Measurements from ENCODE around the gene SH3PXD2A. TPM values are rescaled to one million over a fixed set of nuclear protein-coding genes. Genes with fewer than 3 reads are reported as not detected.

The SH3PXD2A gene
- total and polyA plus RNA-seq, 3 experiments from 2014 or later, result 0.48 to 8.0 (median 7.7) TPM

GRCh38 chr10:103706762-103707161 is 148.6 kb downstream of the SH3PXD2A start:
- ChIA-PET CTCF (no interaction called here), POLR2A (no interaction called here)
- Mint-ChIP-seq H3K36me3 (no peaks in the 10 kb centered on the region), H3K4me1 (no peaks in the 10 kb centered on the region), H3K27ac (no peak overlapping the region), H3K27me3 (peaks cover 3 to 4% of the 10 kb centered on the region in 2 donors), H3K4me3 (no peak overlapping the region), H3K9me3 (no peaks in the 10 kb centered on the region)
- Histone ChIP-seq H3K9me3 (ENCODE audit: low read length) (no peaks in the 10 kb centered on the region), H3K4me3 (ENCODE audit: low read length) (no peak overlapping the region), H3K36me3 (ENCODE audit: insufficient read depth, low read length) (no peaks in the 10 kb centered on the region), H3K27me3 (ENCODE audit: insufficient read depth, low read length, poor library complexity, severe bottlenecking) (no peaks in the 10 kb centered on the region), H3K27ac (ENCODE audit: low read depth, low read length) (no peak overlapping the region), H3K4me1 (ENCODE audit: insufficient read depth, low read length) (no peaks in the 10 kb centered on the region)
- DNase-seq, result no peak

GRCh38 chr10:103706047-103706446 is 149.3 kb downstream of the SH3PXD2A start:
- H3K4me1 Mint-ChIP-seq, result no peaks in the 10 kb centered on the region
- no peak overlapping the region for H3K4me3 ChIP-seq (ENCODE audit: low read length)
- no peak overlapping the region for H3K4me3 Mint-ChIP-seq
- H3K36me3 Mint-ChIP-seq, result no peaks in the 10 kb centered on the region
- H3K4me1 ChIP-seq (ENCODE audit: insufficient read depth, low read length), result no peaks in the 10 kb centered on the region
- POLR2A ChIA-PET, result interaction anchor here (0.5 kb wide), 1 partner anchor 122 kb away, joined by 3 read pairs; no protein-coding TSS in a partner anchor
- H3K9me3 ChIP-seq (ENCODE audit: low read length), result no peaks in the 10 kb centered on the region
- no peaks in the 10 kb centered on the region for H3K36me3 ChIP-seq (ENCODE audit: insufficient read depth, low read length)
- CTCF ChIA-PET, result interaction anchor here (1.3 to 1.5 kb wide), 2 partner anchors 19 to 20 kb away, joined by 3 to 4 read pairs; no protein-coding TSS in a partner anchor
- H3K27ac ChIP-seq (ENCODE audit: low read depth, low read length), result no peak overlapping the region
- no peaks in the 10 kb centered on the region for H3K27me3 ChIP-seq (ENCODE audit: insufficient read depth, low read length, poor library complexity, severe bottlenecking)
- H3K27ac Mint-ChIP-seq, result no peak overlapping the region
- no peaks in the 10 kb centered on the region for H3K9me3 Mint-ChIP-seq
- DNase-seq, result no peak
- peaks cover 3 to 4% of the 10 kb centered on the region in 2 donors for H3K27me3 Mint-ChIP-seq

- no peak overlapping the region for H3K4me3 ChIP-seq (ENCODE audit: low read length)
- no peaks in the 10 kb centered on the region for H3K9me3 Mint-ChIP-seq
- DNase-seq, result no peak
- H3K36me3 ChIP-seq (ENCODE audit: insufficient read depth, low read length), result no peaks in the 10 kb centered on the region
- H3K9me3 ChIP-seq (ENCODE audit: low read length), result no peaks in the 10 kb centered on the region
- H3K27me3 ChIP-seq (ENCODE audit: insufficient read depth, low read length, poor library complexity, severe bottlenecking), result no peaks in the 10 kb centered on the region
- H3K27ac Mint-ChIP-seq, result no peak overlapping the region
- POLR2A ChIA-PET, result no interaction called here
- H3K36me3 Mint-ChIP-seq, result no peaks in the 10 kb centered on the region
- no peaks in the 10 kb centered on the region for H3K4me1 Mint-ChIP-seq
- H3K4me1 ChIP-seq (ENCODE audit: insufficient read depth, low read length), result no peaks in the 10 kb centered on the region
- peaks cover 0 to 4% of the 10 kb centered on the region in 2 donors for H3K27me3 Mint-ChIP-seq
- no peak overlapping the region for H3K4me3 Mint-ChIP-seq
- no peak overlapping the region for H3K27ac ChIP-seq (ENCODE audit: low read depth, low read length)
- CTCF ChIA-PET, result interaction anchor here (0.5 to 1.9 kb wide), 2 partner anchors 9 to 1530 kb away, joined by 3 to 5 read pairs; no protein-coding TSS in a partner anchor
Measured at GRCh38 chr10:103703941-103704919, 151.1 kb downstream of the SH3PXD2A start.

- no peaks in the 10 kb centered on the region for H3K27me3 ChIP-seq (ENCODE audit: insufficient read depth, low read length, poor library complexity, severe bottlenecking)
- peaks cover 3 to 6% (median 3%) of the 10 kb centered on the region in 3 donors for H3K4me1 Mint-ChIP-seq
- no peak for DNase-seq
- H3K9me3 ChIP-seq (ENCODE audit: low read length), result no peaks in the 10 kb centered on the region
- no peak overlapping the region for H3K4me3 ChIP-seq (ENCODE audit: low read length)
- H3K27ac Mint-ChIP-seq, result no peak overlapping the region
- peaks cover 0 to 3% of the 10 kb centered on the region in 2 donors for H3K27me3 Mint-ChIP-seq
- H3K36me3 Mint-ChIP-seq, result no peaks in the 10 kb centered on the region
- no peaks in the 10 kb centered on the region for H3K36me3 ChIP-seq (ENCODE audit: insufficient read depth, low read length)
- POLR2A ChIA-PET, result no interaction called here
- CTCF ChIA-PET, result interaction anchor here (0.8 kb wide), 1 partner anchor 16 kb away, joined by 4 read pairs; no protein-coding TSS in a partner anchor
- H3K9me3 Mint-ChIP-seq, result no peaks in the 10 kb centered on the region
- no peak overlapping the region for H3K27ac ChIP-seq (ENCODE audit: low read depth, low read length)
- no peak overlapping the region for H3K4me3 Mint-ChIP-seq
- peaks cover 5% of the 10 kb centered on the region for H3K4me1 ChIP-seq (ENCODE audit: insufficient read depth, low read length)
Measured at GRCh38 chr10:103701380-103702222, 153.8 kb downstream of the SH3PXD2A start.

- POLR2A ChIA-PET, result no interaction called here
- H3K27ac ChIP-seq (ENCODE audit: low read depth, low read length), result no peak overlapping the region
- Mint-ChIP-seq H3K9me3 (no peaks in the 10 kb centered on the region), H3K36me3 (no peaks in the 10 kb centered on the region), H3K27ac (no peak overlapping the region), H3K4me3 (no peak overlapping the region), H3K4me1 (peaks cover 7 to 16% (median 9%) of the 10 kb centered on the region in 3 donors), H3K27me3 (peaks cover 0 to 3% of the 10 kb centered on the region in 2 donors)
- CTCF ChIA-PET, result interaction anchor here (1.4 kb wide), 1 partner anchor 15 kb away, joined by 3 read pairs; no protein-coding TSS in a partner anchor
- no peaks in the 10 kb centered on the region for H3K36me3 ChIP-seq (ENCODE audit: insufficient read depth, low read length)
- H3K4me3 ChIP-seq (ENCODE audit: low read length), result no peak overlapping the region
- no peaks in the 10 kb centered on the region for H3K27me3 ChIP-seq (ENCODE audit: insufficient read depth, low read length, poor library complexity, severe bottlenecking)
- no peaks in the 10 kb centered on the region for H3K9me3 ChIP-seq (ENCODE audit: low read length)
- DNase-seq, result no peak
- H3K4me1 ChIP-seq (ENCODE audit: insufficient read depth, low read length), result peaks cover 16% of the 10 kb centered on the region
Measured at GRCh38 chr10:103700436-103700715, 155.0 kb downstream of the SH3PXD2A start.

GRCh38 chr10:103699611-103700435 is 155.6 kb downstream of the SH3PXD2A start:
- Mint-ChIP-seq H3K9me3 (no peaks in the 10 kb centered on the region), H3K27ac (no peak overlapping the region), H3K4me1 (peaks cover 7 to 16% (median 9%) of the 10 kb centered on the region in 3 donors), H3K27me3 (peaks cover 0 to 3% of the 10 kb centered on the region in 2 donors), H3K36me3 (no peaks in the 10 kb centered on the region), H3K4me3 (no peak overlapping the region)
- H3K4me3 ChIP-seq (ENCODE audit: low read length), result no peak overlapping the region
- ChIA-PET CTCF (interaction anchor here (1.4 kb wide), 1 partner anchor 14 kb away, joined by 3 read pairs; no protein-coding TSS in a partner anchor), POLR2A (no interaction called here)
- DNase-seq, result no peak
- H3K4me1 ChIP-seq (ENCODE audit: insufficient read depth, low read length), result peaks cover 16% of the 10 kb centered on the region
- H3K9me3 ChIP-seq (ENCODE audit: low read length), result no peaks in the 10 kb centered on the region
- no peak overlapping the region for H3K27ac ChIP-seq (ENCODE audit: low read depth, low read length)
- no peaks in the 10 kb centered on the region for H3K27me3 ChIP-seq (ENCODE audit: insufficient read depth, low read length, poor library complexity, severe bottlenecking)
- H3K36me3 ChIP-seq (ENCODE audit: insufficient read depth, low read length), result no peaks in the 10 kb centered on the region

- peaks cover 16 to 28% (median 18%) of the 10 kb centered on the region in 3 donors for H3K4me1 Mint-ChIP-seq
- CTCF ChIA-PET, result interaction anchor here (1.0 kb wide), 1 partner anchor 12 kb away, joined by 3 read pairs; no protein-coding TSS in a partner anchor
- H3K4me3 Mint-ChIP-seq, result no peak overlapping the region
- Histone ChIP-seq H3K4me1 (ENCODE audit: insufficient read depth, low read length) (peaks cover 27% of the 10 kb centered on the region), H3K4me3 (ENCODE audit: low read length) (no peak overlapping the region), H3K27ac (ENCODE audit: low read depth, low read length) (no peak overlapping the region), H3K9me3 (ENCODE audit: low read length) (no peaks in the 10 kb centered on the region), H3K36me3 (ENCODE audit: insufficient read depth, low read length) (no peaks in the 10 kb centered on the region), H3K27me3 (ENCODE audit: insufficient read depth, low read length, poor library complexity, severe bottlenecking) (no peaks in the 10 kb centered on the region)
- DNase-seq, result no peak
- H3K9me3 Mint-ChIP-seq, result no peaks in the 10 kb centered on the region
- H3K27me3 Mint-ChIP-seq, result peaks cover 0 to 2% of the 10 kb centered on the region in 2 donors
- peaks cover 0 to 2% (median 0%) of the 10 kb centered on the region in 3 donors for H3K36me3 Mint-ChIP-seq
- POLR2A ChIA-PET, result no interaction called here
- no peak overlapping the region for H3K27ac Mint-ChIP-seq
Measured at GRCh38 chr10:103698266-103698665, 157.1 kb downstream of the SH3PXD2A start.

All from CD8-positive, alpha-beta memory T cell (primary cell).